ENCODE results near the gene CDCP1.

The CDCP1 gene

DNA sequence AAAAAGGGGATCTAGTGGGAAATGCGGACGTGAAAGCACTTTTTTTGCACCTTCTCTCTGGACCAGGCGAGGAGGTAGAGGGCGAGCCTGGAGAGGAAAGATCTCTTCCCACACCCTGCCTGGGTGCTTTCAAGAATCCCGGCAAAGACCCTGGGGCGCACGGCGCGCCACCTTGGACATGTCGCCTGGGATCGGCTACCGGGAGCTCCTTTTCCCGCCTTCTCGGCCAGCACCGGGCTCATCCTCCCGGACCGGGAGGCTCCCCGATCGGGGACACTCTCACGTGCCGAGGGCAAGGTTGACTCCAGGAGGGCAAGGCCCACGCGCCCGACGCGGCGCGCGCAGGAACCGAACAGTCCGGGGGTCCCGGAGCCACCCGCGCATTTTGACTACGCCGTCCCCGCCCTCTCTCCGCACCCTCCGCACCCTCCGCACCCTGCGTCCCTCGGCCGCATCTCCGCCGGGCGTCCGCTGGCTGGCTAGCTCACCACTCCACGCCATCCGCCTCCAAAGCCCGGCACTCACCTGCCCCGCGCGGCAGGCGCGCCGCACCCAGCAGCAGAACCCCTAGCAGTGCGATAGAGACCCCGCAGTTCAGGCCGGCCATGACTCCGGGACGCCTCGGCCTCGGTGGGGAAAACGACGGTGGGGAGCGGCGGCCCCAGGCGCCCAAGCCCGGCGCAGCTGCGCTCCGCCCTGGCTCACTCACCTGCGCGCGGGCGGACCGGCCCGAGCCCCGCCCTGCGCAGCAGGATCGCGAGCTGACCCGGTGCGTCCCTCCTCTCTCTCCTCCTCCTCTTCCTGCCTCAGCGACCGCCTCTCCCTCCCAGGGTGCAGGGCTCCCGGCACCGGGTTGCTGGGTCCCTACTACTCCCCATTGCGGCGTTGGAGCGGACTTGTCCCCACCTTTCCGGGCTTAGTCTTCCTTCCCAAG lies at the start of gene CDCP1:
Gene CDCP1, minus strand, starts transcription at position 698 of the 934 bp plus-strand sequence. Its CDS starts 91 bp downstream, at position 607.
- DNase-seq (ENCODE audit: low spot score): peak; percentile 47

DNA sequence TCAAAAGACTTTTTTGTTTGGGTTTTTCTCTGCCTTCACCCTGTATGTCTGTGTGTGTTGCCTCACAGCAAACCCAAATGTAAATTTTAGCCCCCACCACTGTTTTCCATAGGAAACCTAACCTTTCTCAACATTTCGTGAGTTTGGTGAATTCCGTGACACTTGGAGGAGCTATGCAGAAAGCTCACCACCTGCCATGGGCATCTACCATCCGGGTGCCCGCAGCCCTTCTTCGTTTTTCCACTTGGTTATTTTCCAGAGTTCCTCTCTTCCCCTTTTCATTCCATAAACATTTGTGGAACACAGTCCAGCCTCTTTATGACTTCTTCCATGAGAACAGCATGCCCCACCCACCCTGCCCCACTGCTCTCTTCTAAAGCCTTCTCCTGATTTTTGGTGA lies 48.6 kb upstream of the CDCP1 start:
- DNase-seq (ENCODE audit: low spot score): no peak

GRCh38 chr3:45191924-45192417 lies 45.8 kb upstream of the CDCP1 start:
- DNase-seq (ENCODE audit: low spot score): no peak

GRCh38 chr3:45191424-45191823 lies 45.2 kb upstream of the CDCP1 start:
- no peak for DNase-seq (ENCODE audit: low spot score)

DNA sequence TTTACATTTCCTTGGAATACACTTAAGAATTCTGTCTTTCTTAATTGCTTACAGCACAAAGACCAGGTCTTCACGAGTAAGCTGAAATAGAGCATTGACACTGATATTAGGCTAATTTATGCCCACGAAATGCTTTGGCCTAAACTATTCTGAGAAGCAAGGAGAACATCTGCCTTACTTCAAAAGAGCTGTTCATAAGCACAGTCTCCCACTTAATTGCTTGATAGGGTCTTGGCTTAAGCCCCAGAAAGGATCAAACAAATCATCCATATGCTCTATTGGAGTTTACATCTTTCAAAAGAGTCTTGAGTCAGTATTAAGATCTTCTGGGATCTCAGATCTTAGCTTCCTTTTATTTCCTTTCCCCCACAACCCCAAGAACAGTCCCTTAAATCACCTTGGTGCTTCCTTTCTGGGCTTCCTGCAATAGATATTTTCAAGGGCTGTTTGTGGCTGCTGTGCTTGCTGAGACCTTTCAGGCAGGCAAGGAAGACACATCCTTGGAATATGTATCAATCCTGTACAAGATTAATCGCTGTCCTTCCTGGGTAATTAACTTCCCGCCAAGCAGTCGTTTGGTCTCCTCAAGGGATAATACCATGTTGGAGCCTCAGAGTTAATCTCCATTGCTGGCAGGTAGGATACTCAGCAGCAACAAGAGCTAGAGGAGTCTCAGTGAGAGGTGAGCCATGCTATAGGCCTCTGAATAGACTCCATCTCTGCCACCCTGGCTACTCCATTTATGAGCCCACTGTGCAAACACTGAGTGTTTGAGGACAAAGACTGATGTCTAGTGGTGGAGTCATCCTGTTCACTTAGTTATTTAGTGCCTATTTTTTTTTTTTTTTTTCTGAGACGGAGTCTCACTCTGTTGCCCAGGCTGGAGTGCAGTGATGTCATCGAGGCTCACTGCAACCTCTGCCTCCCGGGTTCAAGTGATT lies 42.8 kb upstream of the CDCP1 start:
- no peak for DNase-seq (ENCODE audit: low spot score)

GRCh38 chr3:45187694-45188141 lies 41.5 kb upstream of the CDCP1 start:
- no peak for DNase-seq (ENCODE audit: low spot score)

GRCh38 chr3:45186871-45187270 lies 40.7 kb upstream of the CDCP1 start:
- DNase-seq (ENCODE audit: low spot score): no peak

DNA sequence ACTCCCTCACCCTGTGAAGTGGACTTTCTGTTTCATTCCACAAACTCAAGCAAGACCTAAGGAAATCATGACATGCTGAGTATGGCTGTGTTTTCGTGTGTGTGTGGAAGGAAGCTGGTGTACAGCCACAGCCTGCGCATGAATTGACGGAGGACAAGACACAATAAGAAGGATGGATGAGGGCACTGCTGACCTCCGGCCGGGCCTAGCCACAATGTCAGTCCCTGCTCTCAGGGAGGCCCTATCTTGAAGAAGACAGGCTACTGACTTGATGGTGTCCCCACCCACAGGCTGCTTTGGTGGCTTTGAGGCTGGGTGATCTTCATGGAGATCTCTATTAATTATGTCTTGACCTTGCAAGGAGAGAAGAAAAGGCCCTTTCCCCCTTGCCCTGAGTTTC lies 39.3 kb upstream of the CDCP1 start:
- no peak for DNase-seq (ENCODE audit: low spot score)

GRCh38 chr3:45185052-45185451 lies 38.9 kb upstream of the CDCP1 start:
- DNase-seq (ENCODE audit: low spot score): no peak

- DNase-seq (ENCODE audit: low spot score): no peak
These were observed 37.7 kb upstream of the CDCP1 start for GRCh38 chr3:45183872-45184262.

GRCh38 chr3:45182915-45183871 lies 37.0 kb upstream of the CDCP1 start:
- peak; percentile 75 for DNase-seq (ENCODE audit: low spot score)

DNA sequence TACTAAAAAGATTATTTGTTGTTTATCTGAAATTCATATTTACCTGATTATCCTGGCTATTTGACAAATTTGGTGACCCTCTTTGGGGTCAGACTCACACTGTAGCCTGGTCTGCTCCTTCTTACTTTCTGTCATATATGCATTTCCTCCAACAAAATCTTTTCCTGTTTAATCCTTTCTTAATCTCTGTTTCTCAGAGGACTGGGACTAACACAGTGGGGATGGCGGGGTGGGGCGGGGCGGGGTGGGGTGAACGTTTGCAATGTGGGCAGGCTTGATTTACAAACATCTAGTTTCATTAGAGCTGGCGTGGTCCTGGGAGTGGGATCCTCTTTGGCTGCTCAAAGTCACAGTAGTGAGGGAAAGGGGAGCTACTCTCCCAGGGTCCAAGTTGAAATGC lies 35.3 kb upstream of the CDCP1 start:
- no peak for DNase-seq (ENCODE audit: low spot score)

DNA sequence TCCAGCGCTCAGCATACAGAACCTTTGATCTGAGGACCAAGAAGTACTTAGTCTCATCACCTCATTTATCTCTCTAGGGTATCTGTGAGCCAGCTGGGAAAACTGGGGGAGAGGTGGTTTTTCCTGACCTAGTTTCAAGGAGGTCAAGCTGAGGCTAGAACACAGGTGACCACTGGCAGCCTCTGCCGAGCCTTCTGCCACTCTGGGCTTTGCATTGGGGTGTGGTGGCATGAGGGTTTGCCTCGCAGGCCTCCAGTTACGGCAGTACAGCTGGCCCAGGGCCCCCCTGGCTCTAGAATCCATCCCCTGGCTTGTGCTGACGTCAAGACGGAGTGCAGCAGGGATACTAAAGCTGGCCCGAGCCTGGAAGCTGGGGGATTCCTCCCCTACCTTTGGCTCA lies 34.7 kb upstream of the CDCP1 start:
- DNase-seq (ENCODE audit: low spot score): no peak

GRCh38 chr3:45180051-45180450 lies 33.9 kb upstream of the CDCP1 start:
- peak; percentile 28 for DNase-seq (ENCODE audit: low spot score)

- no peak for DNase-seq (ENCODE audit: low spot score)
These were observed 33.0 kb upstream of the CDCP1 start for GRCh38 chr3:45179163-45179562.

GRCh38 chr3:45178183-45179023 lies 32.2 kb upstream of the CDCP1 start:
- DNase-seq (ENCODE audit: low spot score): no peak

DNA sequence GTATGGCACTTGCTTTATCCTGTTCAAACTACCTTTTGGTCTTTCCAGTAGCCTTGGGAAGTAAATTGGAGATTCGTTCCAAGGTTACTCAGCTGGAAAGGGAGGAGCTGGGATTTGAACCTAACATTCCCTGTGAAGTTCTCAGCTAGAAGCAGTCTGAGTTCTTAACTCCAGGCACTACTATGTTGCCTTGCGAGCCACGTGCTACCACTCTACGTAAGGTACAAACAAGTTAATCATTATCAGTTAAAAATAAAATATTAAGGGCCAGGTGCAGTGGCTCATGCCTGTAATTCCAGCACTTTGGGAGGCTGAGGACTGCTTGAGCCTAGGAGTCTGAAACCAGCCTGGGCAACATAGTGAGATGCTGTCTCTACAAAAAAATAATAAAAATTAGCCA lies 30.7 kb upstream of the CDCP1 start:
- no peak for DNase-seq (ENCODE audit: low spot score)

DNA sequence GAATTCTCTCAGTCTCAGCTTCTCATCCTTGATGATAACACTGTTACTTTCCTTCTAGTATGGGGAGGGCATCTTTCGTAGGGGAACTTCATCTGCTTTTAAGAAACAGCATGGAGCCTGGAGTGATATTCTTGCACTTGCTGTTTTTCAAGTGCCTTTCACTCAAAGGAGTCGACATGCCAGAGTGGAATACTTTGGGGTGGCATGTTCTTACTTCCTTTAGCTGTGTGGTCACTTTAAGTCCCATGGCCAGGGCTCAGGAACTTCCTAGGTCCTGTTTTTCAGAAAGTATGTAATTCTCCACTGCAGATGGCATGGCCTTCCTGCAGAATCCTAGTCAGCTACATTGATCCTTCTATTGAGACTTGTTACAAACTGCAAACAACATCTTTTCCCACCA lies 28.1 kb upstream of the CDCP1 start:
- DNase-seq (ENCODE audit: low spot score): no peak

DNA sequence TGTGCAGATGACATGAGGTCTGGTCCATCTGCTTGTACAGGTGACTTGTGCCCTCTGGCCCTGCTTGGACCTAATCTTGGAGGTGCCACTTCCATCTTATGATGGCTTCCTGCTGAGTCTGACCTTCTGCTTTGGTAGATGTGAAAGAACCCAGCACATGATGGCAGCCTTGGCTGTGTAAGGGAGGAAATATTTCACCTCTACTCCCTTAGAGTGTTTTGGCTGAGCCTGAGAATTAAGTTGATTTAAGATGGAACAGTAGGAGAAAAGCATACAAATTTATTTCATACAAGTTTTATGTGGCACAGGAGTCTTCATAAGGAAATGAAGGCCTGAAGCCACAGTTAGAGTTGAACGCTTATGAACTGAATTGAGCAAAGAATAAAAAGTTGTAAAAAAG lies 27.6 kb upstream of the CDCP1 start:
- no peak for DNase-seq (ENCODE audit: low spot score)

DNA sequence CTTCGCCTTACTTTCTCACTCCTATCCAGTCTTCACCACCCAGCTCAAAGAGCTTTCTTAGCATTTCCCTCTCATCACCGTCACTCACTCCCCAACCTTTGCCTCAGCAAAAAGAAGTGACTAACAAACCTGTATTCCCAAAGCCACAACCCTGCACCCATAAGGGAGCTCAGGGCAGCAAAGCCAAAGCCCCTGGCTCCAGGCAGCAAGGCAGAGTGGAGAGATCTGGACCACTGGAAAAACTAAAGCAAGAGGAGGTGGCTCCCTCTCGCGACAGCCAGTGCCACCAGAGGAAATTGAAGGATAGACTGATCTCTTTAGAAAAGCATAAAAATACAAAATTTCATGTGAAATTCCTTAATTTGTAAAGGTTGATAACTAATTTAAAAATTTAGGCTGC lies 25.1 kb upstream of the CDCP1 start:
- no peak for DNase-seq (ENCODE audit: low spot score)
